Ureter (tissue), 1 donor: Measurements from ENCODE around the gene TSEN2. TPM values are rescaled to one million over a fixed set of nuclear protein-coding genes. Genes with fewer than 3 reads are reported as not detected.
"Not testable (repeated sequence)": the region's sequence is repeated elsewhere in the genome, so short reads cannot be mapped to it uniquely, and the experiment has no call there.

Source experiments
- DNase-seq: peaks from one replicate; pipeline ENCODE4 v3.0.0-alpha.2; 2020; ENCODE audit warnings: low spot score
- total RNA-seq: library from RNA; stranded (reverse); gene quantifications from one replicate; pipeline ENCODE4 v1.2.4, GENCODE V29; 2023
- donor health status: DM: yes; HTN: yes; CAD: no.

Gene TSEN2
- total RNA-seq, 1 donor from 2014 or later, result 52.6 TPM

DNA sequence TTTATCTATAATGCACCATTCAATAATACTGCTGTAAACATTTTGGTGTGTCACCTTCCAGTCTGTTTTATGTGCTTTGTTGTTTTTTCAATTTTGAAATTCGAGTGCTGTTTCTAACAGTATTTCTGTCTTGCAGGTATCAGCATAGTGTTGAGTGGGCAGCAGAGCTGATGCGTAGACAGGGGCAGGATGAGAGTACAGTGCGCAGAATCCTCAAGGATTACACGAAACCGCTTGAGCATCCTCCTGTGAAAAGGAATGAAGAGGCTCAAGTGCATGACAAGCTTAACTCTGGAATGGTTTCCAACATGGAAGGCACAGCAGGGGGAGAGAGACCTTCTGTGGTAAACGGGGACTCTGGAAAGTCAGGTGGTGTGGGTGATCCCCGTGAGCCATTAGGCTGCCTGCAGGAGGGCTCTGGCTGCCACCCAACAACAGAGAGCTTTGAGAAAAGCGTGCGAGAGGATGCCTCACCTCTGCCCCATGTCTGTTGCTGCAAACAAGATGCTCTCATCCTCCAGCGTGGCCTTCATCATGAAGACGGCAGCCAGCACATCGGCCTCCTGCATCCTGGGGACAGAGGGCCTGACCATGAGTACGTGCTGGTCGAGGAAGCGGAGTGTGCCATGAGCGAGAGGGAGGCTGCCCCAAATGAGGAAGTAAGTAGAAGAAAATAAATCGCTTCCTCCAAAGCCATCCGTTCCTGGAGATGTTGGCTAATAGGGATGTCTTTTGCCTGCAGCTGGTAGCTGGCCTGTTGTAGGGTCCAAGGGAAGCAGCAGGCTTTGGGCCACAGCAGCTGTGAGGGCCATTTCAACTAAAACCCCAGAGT, 19.1 kb downstream of the TSEN2 start:
- no peak for DNase-seq

DNA sequence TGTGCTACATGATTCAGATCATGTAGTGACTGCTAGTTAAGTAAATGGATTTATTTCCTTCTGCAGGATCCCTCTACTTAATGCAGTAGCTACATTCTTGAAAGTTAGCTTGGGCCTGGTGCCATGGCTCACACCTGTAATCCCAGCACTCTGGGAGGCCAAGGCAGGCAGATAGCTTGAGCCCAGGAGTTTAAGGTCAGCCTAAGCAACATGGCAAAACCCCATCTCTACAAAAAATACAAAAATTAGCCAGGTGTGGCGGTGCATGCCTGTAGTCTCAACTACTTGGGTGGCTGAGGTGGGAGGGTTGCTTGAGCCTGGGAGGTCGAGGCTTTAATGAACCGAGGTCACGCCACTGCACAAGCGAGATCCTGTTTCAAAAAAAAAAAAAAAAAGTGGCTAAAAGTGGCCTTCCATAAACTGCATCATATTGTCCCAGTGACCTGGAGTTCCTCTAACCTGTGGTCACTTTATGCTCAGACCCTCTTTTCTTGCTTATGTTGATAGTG, 22.0 kb downstream of the TSEN2 start:
- DNase-seq, result no peak

DNA sequence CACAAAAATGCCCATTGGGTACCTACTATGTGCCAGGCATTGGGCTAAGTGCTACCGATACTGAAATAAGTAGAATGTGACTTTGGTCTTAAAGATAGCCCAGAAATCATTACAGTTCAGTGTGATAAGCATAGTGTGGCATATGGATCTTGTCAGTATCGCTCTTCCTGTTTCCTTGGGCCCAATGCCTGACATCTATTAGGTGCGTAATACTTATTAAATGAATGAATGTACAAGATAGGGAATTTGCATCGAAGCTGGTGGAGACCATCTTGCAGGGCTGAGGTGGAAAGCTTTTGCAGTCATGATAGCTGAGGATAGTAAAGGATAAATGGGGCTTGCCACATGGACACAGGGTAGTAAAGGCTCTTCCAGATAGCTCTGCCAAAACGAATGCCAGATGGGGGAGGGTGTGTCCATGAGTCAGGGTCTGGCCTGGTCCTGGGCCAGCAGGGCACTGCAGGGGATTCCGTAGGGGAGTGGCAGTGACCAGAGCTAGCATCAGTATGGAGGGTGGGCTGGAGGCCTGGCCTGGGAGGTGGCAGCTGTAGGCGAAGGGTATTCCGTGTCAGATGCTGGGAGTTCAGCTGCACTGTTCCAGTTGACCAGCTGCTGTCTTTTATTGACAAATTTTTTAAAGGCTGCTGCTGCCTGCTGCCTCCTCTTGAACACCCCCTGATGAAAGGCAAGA, 23.5 kb downstream of the TSEN2 start:
- no peak for DNase-seq

DNA sequence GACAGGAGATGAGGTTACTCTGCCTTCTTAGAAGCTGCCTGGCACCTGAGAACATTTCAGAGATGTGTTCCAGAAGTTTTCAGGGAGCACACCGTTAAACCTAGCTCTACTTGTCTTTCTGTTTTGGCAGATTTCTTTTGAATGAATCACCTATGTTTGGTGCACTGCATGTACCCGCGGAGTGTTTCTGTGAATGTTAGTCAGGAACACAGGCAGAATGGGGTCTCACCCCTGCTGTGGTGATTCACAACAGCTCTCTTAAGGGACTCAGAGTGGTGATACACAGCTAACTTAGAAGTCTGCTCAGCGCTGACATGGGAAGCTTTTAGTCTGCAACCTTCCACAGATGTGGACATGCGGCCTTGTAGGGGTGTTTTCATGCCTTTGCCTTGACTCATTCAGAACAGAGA, 24.0 kb downstream of the TSEN2 start:
- no peak for DNase-seq

DNA sequence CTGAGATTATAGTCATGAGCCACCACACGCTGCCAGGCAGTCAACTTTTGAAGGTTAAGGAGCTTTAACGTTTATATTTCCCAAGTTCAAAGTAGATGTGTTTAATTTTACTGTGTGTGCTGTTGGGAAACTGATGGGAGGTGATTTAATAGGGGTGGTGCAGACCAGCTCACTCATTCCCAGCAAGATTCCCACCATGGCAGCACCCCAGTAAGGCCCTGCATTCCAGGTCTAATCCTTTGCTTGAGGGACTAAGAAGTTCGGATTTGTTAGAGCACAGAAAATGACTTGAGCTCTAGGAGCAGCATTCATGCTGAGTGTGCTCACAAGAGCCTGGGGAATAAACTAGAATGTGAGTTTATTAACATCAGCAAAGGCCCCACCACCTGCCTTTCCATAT, 25.2 kb downstream of the TSEN2 start:
- no peak for DNase-seq

DNA sequence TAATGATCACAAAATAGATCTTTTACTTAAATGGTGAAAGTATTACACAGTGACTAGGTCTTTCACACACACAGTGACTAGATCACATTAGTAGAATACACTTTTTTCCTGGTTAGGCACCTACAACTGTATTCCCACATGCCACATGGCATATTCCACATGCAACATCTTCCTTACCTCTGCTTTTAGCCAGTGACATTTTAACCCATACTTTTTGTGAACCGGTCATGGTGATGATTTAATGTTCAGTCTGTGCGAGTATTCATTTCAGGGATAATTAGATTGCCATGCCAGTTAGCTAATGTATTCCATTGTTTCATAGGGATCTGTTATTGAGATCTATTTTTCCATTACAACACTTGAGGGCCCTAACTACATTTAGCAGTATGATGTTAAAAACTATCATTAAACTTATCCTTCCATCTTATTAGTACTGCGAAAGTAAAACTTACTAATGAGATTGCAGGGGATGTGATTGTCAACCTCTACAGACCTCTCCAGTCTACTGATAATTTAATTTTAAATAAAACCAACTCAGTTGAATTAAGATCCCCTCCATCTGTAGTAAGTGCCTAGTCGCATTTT, 28.3 kb downstream of the TSEN2 start:
- DNase-seq, result no peak

DNA sequence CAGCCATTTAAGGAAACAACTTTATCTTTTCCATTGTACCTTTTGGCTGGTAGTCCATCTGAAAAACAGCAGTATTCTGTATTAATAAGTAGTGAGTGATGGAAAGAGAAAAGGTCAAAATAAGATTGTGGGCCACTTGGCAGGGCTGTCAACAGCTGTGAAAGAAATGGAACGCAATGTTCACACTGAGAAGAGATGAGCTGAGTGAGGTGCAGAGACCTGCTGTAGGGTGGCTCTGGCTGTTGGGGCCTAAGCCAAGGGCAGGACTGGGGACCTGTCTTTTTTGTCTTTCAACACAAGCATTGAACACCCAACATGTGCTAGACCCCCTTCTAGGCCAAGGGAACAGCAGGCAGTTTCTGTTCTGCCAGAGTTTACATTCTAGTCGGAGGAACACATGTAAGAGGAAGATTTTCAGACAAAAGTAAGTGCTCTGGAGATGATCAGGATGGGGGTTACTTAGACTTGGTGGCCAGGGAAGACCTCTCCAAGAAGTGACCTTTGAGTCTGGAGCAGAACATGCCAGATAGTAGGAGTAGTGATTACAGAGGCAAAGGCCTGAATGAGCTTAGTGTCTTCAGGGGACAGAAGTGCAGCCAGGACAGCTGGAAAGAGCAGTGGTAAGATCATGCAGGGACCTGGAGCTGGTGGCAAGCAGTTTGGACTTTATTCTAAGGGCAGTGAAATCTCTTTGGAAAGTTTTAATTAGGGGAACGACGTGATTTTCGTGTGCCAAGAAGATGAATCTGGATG, 29.6 kb downstream of the TSEN2 start:
- no peak for DNase-seq

DNA sequence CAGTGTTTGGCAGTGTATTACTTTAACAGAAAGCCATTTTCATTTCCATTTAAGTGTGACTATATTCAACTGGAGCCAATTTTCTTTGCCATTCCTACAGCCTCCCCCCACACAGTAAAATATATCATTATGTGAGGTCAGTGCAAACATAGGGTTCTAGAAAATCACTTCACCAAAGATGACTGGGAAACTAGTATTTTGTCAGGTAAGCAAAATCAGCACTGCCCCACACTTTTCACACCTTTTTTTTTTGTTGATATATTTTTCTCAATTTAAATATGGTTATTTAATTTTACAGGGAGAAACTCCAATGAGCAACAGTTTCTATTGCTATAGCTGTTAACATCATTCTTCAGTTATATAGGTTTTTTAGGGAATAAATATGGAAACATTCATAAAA, 31.4 kb downstream of the TSEN2 start:
- DNase-seq, result no peak

DNA sequence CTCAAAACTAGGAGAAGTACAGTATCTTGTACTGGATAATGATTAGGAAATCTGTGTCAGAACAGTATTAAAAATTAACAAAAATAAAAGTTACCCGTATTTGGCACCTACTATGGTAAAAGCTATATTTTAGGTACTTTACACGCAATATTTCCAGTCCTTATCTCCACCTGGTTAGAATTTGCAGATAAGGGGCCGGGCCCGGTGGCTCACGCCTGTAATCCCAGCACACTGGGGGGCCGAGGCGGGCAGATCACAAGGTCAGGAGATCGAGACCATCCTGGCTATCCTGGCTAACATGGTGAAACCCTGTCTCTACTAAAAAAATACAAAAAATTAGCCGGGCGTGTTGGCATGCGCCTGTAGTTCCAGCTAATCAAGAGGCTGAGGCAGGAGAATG, 32.6 kb downstream of the TSEN2 start:
- DNase-seq, result no peak

DNA sequence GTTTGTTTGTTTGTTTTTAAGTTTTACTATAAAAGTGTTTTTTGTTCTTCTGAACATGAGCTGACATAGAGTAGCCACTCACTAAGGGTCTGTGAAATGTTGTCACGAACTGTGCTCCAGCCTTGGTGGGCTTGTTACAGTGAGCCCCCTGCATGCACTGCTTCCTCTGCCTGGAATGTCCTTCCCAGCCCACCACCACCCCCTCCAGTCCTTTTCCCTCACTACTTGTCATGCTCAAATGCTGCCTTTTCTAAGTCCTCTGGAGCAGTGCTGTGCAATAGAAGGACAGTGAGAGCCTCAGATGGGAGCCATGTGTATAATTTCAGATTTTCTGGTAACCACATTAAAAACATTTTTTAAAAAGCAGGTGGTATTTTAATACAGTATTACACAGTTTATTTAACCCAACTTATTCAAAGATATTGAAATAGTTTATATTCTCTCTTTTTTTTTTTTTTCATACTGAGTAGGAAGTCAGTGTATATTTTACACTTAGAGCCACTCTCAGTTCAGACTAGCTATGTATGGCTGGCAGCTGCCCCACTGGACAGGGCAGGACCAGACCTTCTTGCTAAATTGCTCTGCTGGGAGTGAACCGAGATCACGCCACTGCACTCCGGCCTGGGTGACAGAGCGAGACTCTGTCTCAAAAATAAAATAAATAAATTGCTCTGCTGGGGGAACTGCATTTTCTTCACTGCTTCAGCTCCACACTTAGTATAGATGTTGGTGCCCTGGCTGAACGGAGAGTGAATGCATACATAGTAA, 34.2 kb downstream of the TSEN2 start:
- DNase-seq, result no peak

DNA sequence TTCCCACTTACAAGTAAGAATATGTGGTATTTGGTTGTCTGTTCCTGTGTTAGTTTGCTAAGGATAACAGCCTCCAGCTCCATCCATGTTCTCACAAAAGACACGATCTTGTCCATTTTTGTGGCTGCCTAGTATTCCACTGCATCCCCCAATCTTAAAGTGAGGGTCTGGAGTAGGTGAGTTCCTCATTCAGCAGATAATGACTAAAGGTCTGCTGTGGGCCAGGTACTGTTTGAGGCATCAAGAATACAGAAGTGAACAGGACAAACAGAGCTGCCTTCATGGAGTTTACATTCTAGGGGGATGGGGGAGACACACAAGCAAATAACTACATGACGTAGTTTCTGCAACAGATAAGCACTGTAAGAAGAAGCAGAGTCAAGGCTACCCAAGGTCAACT, 36.7 kb downstream of the TSEN2 start:
- no peak for DNase-seq

DNA sequence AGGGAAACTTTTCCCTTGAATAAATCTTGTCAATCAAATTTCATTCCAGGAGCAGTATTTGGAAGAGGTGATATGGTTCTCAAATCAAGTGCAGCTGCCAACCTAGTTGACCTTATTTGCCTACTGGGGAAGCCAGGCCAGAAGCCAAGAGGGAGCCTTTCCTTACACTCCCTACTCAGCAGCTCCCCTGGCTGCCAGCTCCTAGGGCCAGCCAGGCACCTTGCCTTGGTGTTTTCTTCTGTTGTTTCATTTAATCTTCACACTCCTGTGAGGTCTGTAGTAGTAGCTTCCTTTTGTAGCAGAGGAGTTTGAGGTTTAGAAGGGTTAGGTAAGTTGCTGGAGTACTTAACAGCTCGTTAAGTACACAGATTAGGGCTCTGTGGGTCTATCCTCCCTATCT, 38.4 kb downstream of the TSEN2 start:
- DNase-seq, result no peak

DNA sequence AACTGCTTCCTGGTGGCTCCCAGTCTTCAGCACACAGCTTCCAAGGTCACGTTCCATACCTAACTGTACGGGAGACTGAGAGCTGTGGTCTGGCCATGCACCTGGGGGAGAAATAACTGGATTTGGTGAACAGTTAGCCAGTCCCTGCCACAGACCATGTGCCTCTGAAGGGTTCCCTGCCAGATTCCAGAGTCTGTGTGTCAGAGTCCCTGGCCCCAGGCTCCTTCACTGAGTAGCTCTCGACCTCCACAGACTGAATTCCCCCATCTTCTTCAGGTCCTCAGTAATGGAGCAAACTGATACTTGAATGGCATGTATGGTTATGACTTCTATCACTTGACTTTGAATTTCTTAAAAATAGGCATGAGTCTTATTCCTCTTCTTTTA, 43.5 kb downstream of the TSEN2 start:
- no peak for DNase-seq

DNA sequence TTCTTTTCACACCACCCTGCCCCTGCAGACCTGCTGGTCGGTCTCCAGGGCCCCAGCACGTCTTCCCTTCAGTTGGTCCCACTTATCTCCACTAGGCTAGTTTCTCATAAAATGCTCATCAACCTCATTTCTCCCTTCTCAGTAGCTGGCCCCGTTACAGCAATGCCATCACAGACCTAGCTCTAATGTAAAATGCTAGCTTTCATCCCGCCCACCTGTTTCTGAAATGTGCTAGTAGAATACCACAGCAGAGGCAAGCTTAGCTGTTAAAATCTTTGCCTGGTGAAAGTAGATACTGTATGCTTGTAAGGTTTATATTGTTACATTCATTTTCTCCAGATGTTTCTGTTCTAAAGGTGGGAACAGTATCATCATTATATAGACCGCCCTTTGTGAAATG, 47.9 kb downstream of the TSEN2 start:
- DNase-seq, result no peak

DNA sequence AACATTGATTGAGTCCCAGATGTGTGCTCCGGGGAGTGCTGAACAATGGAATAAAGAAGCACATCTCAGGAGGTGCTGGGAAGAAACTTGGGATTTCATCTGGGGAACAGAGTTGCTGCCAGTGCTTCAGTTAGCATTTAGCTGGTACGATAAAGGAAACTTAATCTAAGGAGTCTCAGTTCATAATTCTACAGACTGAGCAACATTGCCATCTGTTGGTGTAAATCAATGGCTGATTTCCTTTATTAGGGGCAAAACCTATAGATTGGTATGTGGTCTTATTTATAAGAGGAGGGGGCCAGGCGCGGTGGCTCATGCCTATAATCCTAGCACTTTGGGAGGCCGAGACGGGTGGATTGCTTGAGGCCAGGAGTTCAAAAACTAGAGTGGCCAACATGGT, 52.1 kb downstream of the TSEN2 start:
- DNase-seq, result no peak

DNA sequence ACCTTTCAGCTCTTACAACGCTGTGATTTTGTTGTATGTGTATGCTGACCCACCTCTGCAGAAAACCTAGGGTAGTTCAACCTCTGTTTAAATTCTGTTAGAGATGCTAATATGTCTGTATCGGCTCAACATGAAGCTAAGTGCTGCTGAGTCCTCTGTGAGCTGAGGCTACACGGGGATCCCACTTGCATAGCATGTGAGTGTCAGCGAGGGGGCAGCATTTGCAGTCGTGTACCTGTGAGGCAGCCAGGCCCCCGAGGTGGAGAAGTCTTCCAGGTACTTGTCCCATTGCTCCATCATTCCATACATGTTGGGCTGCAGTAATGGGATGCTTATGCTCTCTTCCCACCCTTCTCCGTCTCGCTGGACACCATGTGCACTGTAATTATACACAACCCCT, 57.3 kb downstream of the TSEN2 start:
- DNase-seq, result no peak

DNA sequence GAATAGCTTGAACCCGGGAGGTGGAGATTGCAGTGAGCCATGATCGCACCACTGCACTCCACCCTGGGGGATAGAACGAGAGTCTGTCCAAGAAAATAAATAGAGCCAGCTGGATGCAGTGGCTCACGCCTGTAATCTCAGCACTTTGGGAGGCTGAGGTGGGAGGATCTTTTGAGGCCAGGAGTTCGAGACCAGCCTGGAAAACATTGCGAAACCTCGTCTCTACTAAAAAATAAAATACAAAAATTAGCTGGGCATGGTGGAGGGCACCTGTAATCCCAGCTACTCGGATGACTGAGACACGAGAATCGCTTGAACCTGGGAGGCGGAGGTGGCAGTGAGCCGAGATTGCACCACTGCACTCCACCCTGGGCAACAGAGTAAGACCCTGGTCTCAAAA, 59.2 kb downstream of the TSEN2 start:
- not testable (repeated sequence) for DNase-seq

DNA sequence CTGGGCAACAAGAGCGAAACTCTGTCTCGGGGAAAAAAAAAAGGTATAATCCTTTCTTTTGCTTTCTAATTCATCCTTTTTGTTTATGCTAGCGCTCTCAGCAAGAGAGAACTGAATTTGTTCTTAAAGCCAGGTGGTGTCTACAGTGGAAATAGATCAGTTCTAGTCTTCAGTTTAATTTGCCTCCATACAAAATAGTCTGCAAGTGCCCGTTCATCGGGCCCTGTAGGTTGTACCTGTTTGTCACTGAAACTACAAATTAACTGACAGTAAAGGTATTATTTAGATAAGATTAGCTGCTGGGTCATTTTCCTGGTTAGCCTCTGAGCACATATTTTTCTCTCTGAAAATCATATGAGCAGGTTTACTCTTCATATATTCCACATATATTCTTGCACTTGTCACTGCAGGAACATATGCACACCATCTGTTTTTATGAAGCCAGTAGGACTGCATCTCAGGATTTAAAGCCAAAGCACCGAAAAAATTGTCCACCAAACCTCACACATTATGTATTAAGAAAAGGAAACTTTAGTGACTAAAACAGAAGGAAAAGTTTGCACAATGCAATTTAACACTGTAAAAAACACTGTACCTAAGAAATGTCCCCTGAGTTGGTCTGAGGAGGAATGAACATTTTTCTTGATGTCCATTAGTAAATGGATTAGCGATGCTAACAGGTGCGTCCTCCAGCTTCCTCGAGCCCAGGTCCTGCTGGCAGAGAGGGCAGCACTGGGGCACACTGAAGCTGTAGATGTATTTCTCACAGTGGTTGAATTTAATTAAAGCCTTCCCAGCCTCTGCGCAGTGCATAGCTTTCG, 60.6 kb downstream of the TSEN2 start:
- DNase-seq, result no peak

DNA sequence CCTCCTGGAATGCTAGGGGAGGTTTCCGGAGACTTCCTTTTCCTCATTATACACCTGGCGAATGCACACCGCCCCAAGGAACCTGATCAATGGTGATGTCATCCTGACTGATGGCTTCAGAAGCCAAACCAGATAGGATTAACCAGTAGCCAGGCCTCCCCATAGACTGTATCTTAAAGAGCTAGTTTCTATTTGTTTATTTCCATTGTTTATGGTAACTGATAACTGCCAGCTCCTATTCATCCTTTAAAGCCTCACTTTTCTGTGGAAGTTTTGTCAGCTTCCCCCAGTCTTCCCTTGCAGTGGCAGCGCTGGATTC, 61.2 kb downstream of the TSEN2 start, which contains the start of gene MKRN2OS:
TSS of gene MKRN2OS (minus strand) at position 27 of the 319 bp plus-strand sequence. CDS start 35 bp downstream, outside the sequence.
- peak; percentile 55 for DNase-seq

DNA sequence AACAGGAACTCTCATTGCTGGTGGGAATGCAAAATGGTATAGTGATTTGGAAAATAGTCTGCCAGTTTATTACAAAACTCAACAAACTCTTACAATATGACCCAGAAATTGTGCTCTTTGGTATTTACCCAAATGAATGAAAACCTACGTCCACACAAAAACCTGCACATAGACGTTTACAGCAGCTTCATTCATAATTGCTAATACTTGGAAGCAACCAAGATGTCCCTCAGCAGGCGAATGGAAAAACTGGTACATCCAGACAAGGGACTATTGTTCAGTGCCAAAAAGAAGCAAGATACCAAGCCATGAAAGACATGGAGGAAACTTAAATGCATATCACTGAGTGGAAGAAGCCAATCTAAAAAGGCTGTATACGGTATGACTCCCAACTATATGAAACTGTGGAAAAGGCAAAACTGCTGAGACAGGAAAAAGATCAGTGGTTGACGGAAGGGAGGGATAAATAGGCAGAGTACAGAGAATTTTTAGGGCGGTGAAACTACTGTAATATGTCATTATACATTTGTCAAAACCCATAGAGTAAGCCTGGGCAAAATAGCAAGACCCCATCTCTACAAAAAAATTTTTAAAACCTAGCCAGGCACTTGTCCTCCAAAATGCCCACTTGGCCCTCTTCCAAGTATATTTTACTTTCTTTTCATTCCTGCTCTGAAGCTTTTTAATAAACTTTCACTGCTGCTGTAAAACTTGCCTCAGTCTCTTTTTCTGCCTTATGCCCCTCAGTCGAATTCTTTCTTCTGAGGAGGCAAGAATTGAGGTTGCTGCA, 65.9 kb downstream of the TSEN2 start:
- no peak for DNase-seq
